PFSK-1 (cell line): Measurements from ENCODE around the gene MAP3K6.
A peak's percentile ranks its signal among the peaks of the same experiment; 100 is the strongest.

ENCODE experiments used
- FOXP2 ChIP-seq: optimal IDR thresholded peaks from 2 replicates; pipeline ENCODE3; 2011; ENCODE audit warnings: borderline replicate concordance, control low read depth, inconsistent platforms; ENCODE audit not compliant: insufficient read depth; ENCODE audit errors: extremely low read length, extremely low read depth
- POLR2AphosphoS5 ChIP-seq: IDR thresholded peaks from 2 replicates; pipeline ENCODE4 v1.6.1; 2012; ENCODE audit warnings: low read depth, mild to moderate bottlenecking, control low read depth, low read length, moderate library complexity
- REST ChIP-seq, 2 experiments: IDR thresholded peaks; 2 replicates each; pipeline versions ENCODE4 v1.6.1 to v1.8.0; 2011 to 2012; ENCODE audit warnings: low read depth in 2 of 2, low read length in 2 of 2, control low read depth in 1 of 2, inconsistent platforms in 1 of 2, mild to moderate bottlenecking in 1 of 2, moderate library complexity in 1 of 2; ENCODE audit not compliant: insufficient read depth in 1 of 2
- SIN3A ChIP-seq: IDR thresholded peaks from 2 replicates; pipeline ENCODE4 v1.6.1; 2012; ENCODE audit warnings: mild to moderate bottlenecking, low read length, moderate library complexity, borderline replicate concordance; ENCODE audit not compliant: insufficient read depth
- TAF1 ChIP-seq: IDR thresholded peaks from 2 replicates; pipeline ENCODE4 v1.6.1; 2012; ENCODE audit warnings: low read length, control low read depth, borderline replicate concordance; ENCODE audit not compliant: insufficient read depth

Gene MAP3K6

GRCh38 chr1:27327964-27328363 is 38.8 kb downstream of the MAP3K6 start:
- TF ChIP-seq POLR2AphosphoS5, result no peak
- no peak for TF ChIP-seq FOXP2

GRCh38 chr1:27325286-27325685 is 41.5 kb downstream of the MAP3K6 start:
- TF ChIP-seq FOXP2, result no peak
- TF ChIP-seq TAF1, result no peak
- no peak for TF ChIP-seq SIN3A
- TF ChIP-seq REST (IDR thresholded peaks at IDR 0.05; ENCODE audit: insufficient read depth in 1 of 2, low read depth in 2 of 2, low read length in 2 of 2), result no peak
- TF ChIP-seq POLR2AphosphoS5, result no peak

DNA sequence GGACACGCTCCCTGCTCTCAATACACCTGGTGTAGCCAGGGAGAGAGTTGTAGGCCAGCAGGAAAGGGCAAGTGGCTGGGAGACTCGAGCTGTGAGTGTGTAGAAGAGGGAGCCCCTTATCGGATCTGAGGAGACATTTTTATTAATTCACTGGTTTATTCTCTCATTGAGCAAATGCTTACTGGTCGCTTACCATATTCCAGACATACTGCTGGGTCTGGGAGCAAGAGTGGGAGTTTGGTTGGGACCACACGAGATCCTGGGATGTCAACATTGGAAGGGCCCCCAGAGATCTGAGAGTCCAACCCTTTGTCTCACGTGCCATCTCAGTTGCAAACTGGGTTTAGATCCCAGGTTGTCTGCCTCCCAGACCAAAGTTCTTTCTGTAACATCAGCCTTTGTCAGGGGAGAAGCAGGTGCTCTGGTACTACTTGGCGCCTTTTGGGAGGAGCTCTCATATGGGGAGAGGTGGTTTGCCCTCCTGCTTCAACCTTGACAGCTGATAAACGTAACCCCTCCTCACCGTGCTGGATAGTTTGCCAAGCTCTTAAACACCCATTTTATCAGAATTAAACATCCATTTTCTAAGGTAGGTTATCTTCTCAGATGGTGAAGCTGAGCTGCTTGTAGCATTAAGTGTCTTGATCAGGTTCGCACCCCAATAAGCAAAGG is 44.1 kb downstream of the MAP3K6 start:
- no peak for TF ChIP-seq FOXP2
- TF ChIP-seq TAF1, result no peak

GRCh38 chr1:27321813-27322568 is 44.8 kb downstream of the MAP3K6 start, which contains the start of gene TMEM222:
Gene TMEM222 (plus strand): TSS chr1:27322163. CDS start chr1:27322198, 35 bp downstream.
- TF ChIP-seq TAF1 (peak; percentile 70; the same call in 1 of the 2 replicates), SIN3A (peak; percentile 61; the same call in 1 of the 2 replicates), POLR2AphosphoS5 (peak; percentile 66), FOXP2 (peak; percentile 85), REST (IDR thresholded peaks at IDR 0.05; ENCODE audit: insufficient read depth in 1 of 2, low read depth in 2 of 2, low read length in 2 of 2) (peak in 1 of 2 experiments; percentile 43; a peak in 1 of 4 replicates)

DNA sequence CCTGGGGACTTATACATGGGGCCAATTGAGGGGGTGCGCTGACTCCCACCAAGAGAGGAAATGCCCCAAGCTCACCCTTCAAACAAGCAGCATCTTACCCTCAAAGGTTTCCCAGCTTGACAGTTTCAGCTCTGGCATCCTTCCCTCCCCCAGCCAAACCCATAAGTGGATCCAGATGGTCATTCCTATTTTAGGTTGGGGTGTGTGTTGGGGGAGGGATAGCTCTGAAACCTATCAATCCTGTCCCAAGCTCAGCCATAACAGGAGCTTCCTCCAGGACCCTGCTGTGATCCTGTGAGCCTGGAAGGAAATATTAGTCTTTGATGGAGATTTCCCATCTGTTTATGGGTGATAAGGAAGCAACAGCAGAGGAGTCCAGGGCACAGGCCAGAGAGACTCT is 48.2 kb downstream of the MAP3K6 start:
- TF ChIP-seq TAF1 (no peak), REST (IDR thresholded peaks at IDR 0.05; ENCODE audit: insufficient read depth in 1 of 2, low read depth in 2 of 2, low read length in 2 of 2) (no peak), POLR2AphosphoS5 (no peak), SIN3A (no peak), FOXP2 (no peak)

- no peak for TF ChIP-seq TAF1
- no peak for TF ChIP-seq POLR2AphosphoS5
- no peak for TF ChIP-seq SIN3A
- TF ChIP-seq FOXP2, result no peak
- no peak for TF ChIP-seq REST (IDR thresholded peaks at IDR 0.05; ENCODE audit: insufficient read depth in 1 of 2, low read depth in 2 of 2, low read length in 2 of 2)
Measured at GRCh38 chr1:27318136-27318535, 48.6 kb downstream of the MAP3K6 start.
